Neural progenitor cell (in vitro differentiated cells): ENCODE data around the gene DHRS1. TPM values are rescaled to one million over a fixed set of nuclear protein-coding genes. Genes with fewer than 3 reads are reported as not detected.

Source experiments
- DNase-seq: peaks from one replicate; pipeline ENCODE4 v3.0.0-alpha.2; 2016; ENCODE audit warnings: low spot score
- H2AFZ ChIP-seq: fragments of 200-600 bp; sonication (generic); replicated peaks from 2 replicates; pipeline ENCODE4 v1.6.1; 2016; ENCODE audit warnings: antibody characterized with exemption
- H3F3A ChIP-seq: fragments of 200-600 bp; sonication (generic); 2 replicates; pipeline ENCODE4 v1.6.1; 2016; ENCODE audit warnings: antibody characterized with exemption, low read depth
- H3K27ac ChIP-seq: fragments of 200-600 bp; sonication (generic); 2 replicates; pipeline ENCODE4 v1.5.1; 2016; ENCODE audit warnings: mild to moderate bottlenecking
- H3K27me3 ChIP-seq: fragments of 200-600 bp; sonication (generic); 2 replicates; pipeline ENCODE4 v1.6.1; 2016; ENCODE audit warnings: mild to moderate bottlenecking, moderate library complexity
- H3K36me3 ChIP-seq: fragments of 200-600 bp; sonication (generic); 2 replicates; pipeline ENCODE4 v1.5.1; 2016
- H3K4me1 ChIP-seq: fragments of 200-600 bp; sonication (generic); 2 replicates; pipeline ENCODE4 v1.6.1; 2016; ENCODE audit warnings: mixed run types
- H3K4me2 ChIP-seq: fragments of 200-600 bp; sonication (generic); 2 replicates; pipeline ENCODE4 v1.6.1; 2016
- H3K4me3 ChIP-seq: fragments of 200-600 bp; sonication (generic); 2 replicates; pipeline ENCODE4 v1.5.1; 2016
- H3K79me2 ChIP-seq: fragments of 200-600 bp; sonication (generic); 2 replicates; pipeline ENCODE4 v1.6.1; 2016; ENCODE audit warnings: low read depth
- H3K9ac ChIP-seq: fragments of 200-600 bp; sonication (generic); 2 replicates; pipeline ENCODE4 v1.6.1; 2016
- H3K9me3 ChIP-seq: fragments of 200-600 bp; sonication (generic); 2 replicates; pipeline ENCODE4 v1.5.1; 2016; ENCODE audit warnings: low read depth
- H4K20me1 ChIP-seq: fragments of 200-600 bp; sonication (generic); 2 replicates; pipeline ENCODE4 v1.6.1; 2016; ENCODE audit warnings: low read depth
- H3K27ac Mint-ChIP-seq: 3 replicates; pipeline ENCODE4 v1.8.0; 2021; ENCODE audit warnings: mixed read lengths
- H3K27me3 Mint-ChIP-seq: 2 replicates; pipeline ENCODE4 v1.8.0; 2022; ENCODE audit warnings: low read depth, mild to moderate bottlenecking, inconsistent platforms, moderate library complexity, mixed read lengths; ENCODE audit not compliant: insufficient read depth
- H3K36me3 Mint-ChIP-seq: 3 replicates; pipeline ENCODE4 v1.8.0; 2021; ENCODE audit warnings: mixed read lengths
- H3K4me1 Mint-ChIP-seq: 3 replicates; pipeline ENCODE4 v1.8.0; 2021; ENCODE audit warnings: mixed read lengths
- H3K4me3 Mint-ChIP-seq: 3 replicates; pipeline ENCODE4 v1.8.0; 2021; ENCODE audit warnings: mild to moderate bottlenecking, moderate library complexity, mixed read lengths
- H3K9me3 Mint-ChIP-seq: 3 replicates; pipeline ENCODE4 v1.8.0; 2020; ENCODE audit warnings: mixed read lengths
- EZH2 ChIP-seq: fragments of 200-600 bp; sonication (generic); IDR thresholded peaks from 2 replicates; pipeline ENCODE4 v1.6.1; 2017; ENCODE audit warnings: antibody characterized with exemption, mild to moderate bottlenecking, moderate library complexity
- EZH2phosphoT487 ChIP-seq: fragments of 200-600 bp; sonication (generic); IDR thresholded peaks from 2 replicates; pipeline ENCODE4 v1.6.1; 2017; ENCODE audit warnings: antibody characterized with exemption
- total RNA-seq: library from RNA; depleted of rRNA; stranded (reverse); fragments of >200 nt; gene quantifications from 2 replicates; pipeline ENCODE4 v1.2.3, GENCODE V29; 2015; ENCODE audit warnings: low replicate concordance
- TF ChIP-seq, protein P1 (sequence below): fragments of 200-600 bp; sonication (generic); IDR thresholded peaks from 2 replicates; pipeline ENCODE4 v1.5.1; 2017; ENCODE audit warnings: antibody characterized with exemption, mild to moderate bottlenecking

DHRS1 gene
- total RNA-seq, 1 donor from 2014 or later = 19.7 TPM

DNA sequence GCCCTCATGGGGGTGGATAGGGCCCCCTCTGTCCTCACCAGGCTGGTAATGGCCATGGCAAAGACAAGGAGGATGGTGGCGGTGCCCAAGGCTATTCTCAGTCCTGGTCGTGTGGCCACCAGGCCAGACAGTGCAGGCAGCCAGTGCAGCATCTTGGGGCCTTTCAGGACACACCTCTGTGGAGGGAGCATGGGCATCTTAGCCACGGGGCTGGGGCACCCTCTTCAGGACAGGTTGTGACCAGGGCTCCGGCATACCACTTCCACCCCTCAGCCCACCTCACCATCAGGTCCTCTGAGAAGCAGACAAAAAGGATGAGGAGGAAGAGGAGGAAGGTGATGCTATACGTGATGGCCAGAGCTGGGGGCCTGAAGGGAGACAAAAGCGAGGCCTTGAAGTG is 24.4 kb upstream of the DHRS1 start:
- H3K4me3 ChIP-seq = no peak overlapping the region
- H3F3A ChIP-seq = no peaks in the 10 kb centered on the region
- H2AFZ ChIP-seq = no peak overlapping the region
- H3K27me3 ChIP-seq = peaks cover 23% of the 10 kb centered on the region
- H3K4me2 ChIP-seq = no peak overlapping the region
- H3K27me3 Mint-ChIP-seq = peaks cover 16% of the 10 kb centered on the region
- H3K9me3 Mint-ChIP-seq = no peaks in the 10 kb centered on the region
- H3K36me3 Mint-ChIP-seq = no peaks in the 10 kb centered on the region
- H3K4me1 Mint-ChIP-seq = peaks cover 2% of the 10 kb centered on the region
- H4K20me1 ChIP-seq = no peaks in the 10 kb centered on the region
- no peaks in the 10 kb centered on the region for H3K4me1 ChIP-seq
- DNase-seq = no peak
- no peaks in the 10 kb centered on the region for H3K36me3 ChIP-seq
- no peak overlapping the region for H3K4me3 Mint-ChIP-seq
- H3K9ac ChIP-seq = no peak overlapping the region
- H3K27ac ChIP-seq = no peak overlapping the region
- no peak overlapping the region for H3K27ac Mint-ChIP-seq
- TF ChIP-seq, protein P1, sequence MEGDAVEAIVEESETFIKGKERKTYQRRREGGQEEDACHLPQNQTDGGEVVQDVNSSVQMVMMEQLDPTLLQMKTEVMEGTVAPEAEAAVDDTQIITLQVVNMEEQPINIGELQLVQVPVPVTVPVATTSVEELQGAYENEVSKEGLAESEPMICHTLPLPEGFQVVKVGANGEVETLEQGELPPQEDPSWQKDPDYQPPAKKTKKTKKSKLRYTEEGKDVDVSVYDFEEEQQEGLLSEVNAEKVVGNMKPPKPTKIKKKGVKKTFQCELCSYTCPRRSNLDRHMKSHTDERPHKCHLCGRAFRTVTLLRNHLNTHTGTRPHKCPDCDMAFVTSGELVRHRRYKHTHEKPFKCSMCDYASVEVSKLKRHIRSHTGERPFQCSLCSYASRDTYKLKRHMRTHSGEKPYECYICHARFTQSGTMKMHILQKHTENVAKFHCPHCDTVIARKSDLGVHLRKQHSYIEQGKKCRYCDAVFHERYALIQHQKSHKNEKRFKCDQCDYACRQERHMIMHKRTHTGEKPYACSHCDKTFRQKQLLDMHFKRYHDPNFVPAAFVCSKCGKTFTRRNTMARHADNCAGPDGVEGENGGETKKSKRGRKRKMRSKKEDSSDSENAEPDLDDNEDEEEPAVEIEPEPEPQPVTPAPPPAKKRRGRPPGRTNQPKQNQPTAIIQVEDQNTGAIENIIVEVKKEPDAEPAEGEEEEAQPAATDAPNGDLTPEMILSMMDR = no peak
- TF ChIP-seq EZH2phosphoT487 (no peak), EZH2 (no peak)
- no peaks in the 10 kb centered on the region for H3K9me3 ChIP-seq
- no peaks in the 10 kb centered on the region for H3K79me2 ChIP-seq

- Mint-ChIP-seq H3K9me3 (no peaks in the 10 kb centered on the region), H3K36me3 (no peaks in the 10 kb centered on the region), H3K4me3 (no peak overlapping the region), H3K4me1 (peaks cover 2% of the 10 kb centered on the region), H3K27ac (no peak overlapping the region), H3K27me3 (peaks cover 13% of the 10 kb centered on the region)
- Histone ChIP-seq H3K27ac (no peak overlapping the region), H3K9ac (no peak overlapping the region), H2AFZ (no peak overlapping the region), H3K4me1 (no peaks in the 10 kb centered on the region), H4K20me1 (no peaks in the 10 kb centered on the region), H3F3A (no peaks in the 10 kb centered on the region), H3K4me3 (no peak overlapping the region), H3K27me3 (peaks cover 23% of the 10 kb centered on the region), H3K36me3 (no peaks in the 10 kb centered on the region), H3K9me3 (no peaks in the 10 kb centered on the region), H3K4me2 (no peak overlapping the region), H3K79me2 (no peaks in the 10 kb centered on the region)
- no peak for DNase-seq
- TF ChIP-seq, protein P1 = no peak
- no peak for TF ChIP-seq EZH2
- TF ChIP-seq EZH2phosphoT487 = no peak
Observed at GRCh38 chr14:24323341-24323740, 23.8 kb upstream of the DHRS1 start.

- Histone ChIP-seq H4K20me1 (no peaks in the 10 kb centered on the region), H3K4me3 (no peak overlapping the region), H3K9ac (no peak overlapping the region), H3K4me2 (no peak overlapping the region), H3K27ac (no peak overlapping the region), H3K9me3 (no peaks in the 10 kb centered on the region), H3K4me1 (no peaks in the 10 kb centered on the region), H3K79me2 (no peaks in the 10 kb centered on the region), H3K36me3 (no peaks in the 10 kb centered on the region), H3K27me3 (peaks cover 29% of the 10 kb centered on the region), H3F3A (no peaks in the 10 kb centered on the region), H2AFZ (no peak overlapping the region)
- H3K36me3 Mint-ChIP-seq = no peaks in the 10 kb centered on the region
- no peak for DNase-seq
- no peaks in the 10 kb centered on the region for H3K9me3 Mint-ChIP-seq
- H3K27ac Mint-ChIP-seq = no peak overlapping the region
- peaks cover 2% of the 10 kb centered on the region for H3K4me1 Mint-ChIP-seq
- no peak overlapping the region for H3K4me3 Mint-ChIP-seq
- peaks cover 13% of the 10 kb centered on the region for H3K27me3 Mint-ChIP-seq
- TF ChIP-seq EZH2phosphoT487 (no peak), EZH2 (no peak)
- TF ChIP-seq, protein P1 = no peak
Observed at GRCh38 chr14:24322672-24323071, 23.1 kb upstream of the DHRS1 start.
